Measurements from ENCODE around the gene KLHL6.

The KLHL6 gene

GRCh38 chr3:183491109-183491922, 64.2 kb downstream of the KLHL6 start:
- H2AFZ ChIP-seq (ENCODE audit: low read length): no peak overlapping the region
- peaks cover 23% of the 10 kb centered on the region for H3F3A ChIP-seq (ENCODE audit: insufficient read depth, low read length)
- no peak for DNase-seq
- no peak overlapping the region for H3K9ac ChIP-seq (ENCODE audit: low read length)
- H3K79me2 ChIP-seq (ENCODE audit: low read length): peaks cover 18% of the 10 kb centered on the region
- peaks cover 34% of the 10 kb centered on the region for H3K4me1 ChIP-seq (ENCODE audit: low read length)
- peak overlapping the region; percentile 17; the same call in 1 of the 2 replicates for H3K27ac ChIP-seq (ENCODE audit: low read length)
- no peak overlapping the region for H3K4me3 ChIP-seq (ENCODE audit: low read length)
- TF ChIP-seq EZH2phosphoT487 (IDR thresholded peaks at IDR 0.05; ENCODE audit: low read length): no peak
- TF ChIP-seq CTCF (IDR thresholded peaks at IDR 0.05; ENCODE audit: low read length): no peak
- no peak for TF ChIP-seq EZH2 (optimal IDR thresholded peaks at IDR 0.05; ENCODE audit: low read depth, low read length)
- no peaks in the 10 kb centered on the region for H3K9me3 ChIP-seq (replicated peaks; ENCODE audit: insufficient read depth, low read length)
- no peaks in the 10 kb centered on the region for H4K20me1 ChIP-seq (ENCODE audit: insufficient read depth, low read length)
- peaks cover 18% of the 10 kb centered on the region; the same call in 1 of the 2 replicates for H3K36me3 ChIP-seq (replicated peaks; ENCODE audit: insufficient read depth, low read length)
- H3K4me2 ChIP-seq (ENCODE audit: low read depth, low read length): no peak overlapping the region
- H3K9me2 ChIP-seq (replicated peaks; ENCODE audit: insufficient read depth, low read length): no peaks in the 10 kb centered on the region
- H3K27me3 ChIP-seq (replicated peaks; ENCODE audit: insufficient read depth, low read length): no peaks in the 10 kb centered on the region

- peaks cover 18% of the 10 kb centered on the region; the same call in 1 of the 2 replicates for H3K36me3 ChIP-seq (replicated peaks; ENCODE audit: insufficient read depth, low read length)
- H2AFZ ChIP-seq (ENCODE audit: low read length): no peak overlapping the region
- H3K9ac ChIP-seq (ENCODE audit: low read length): no peak overlapping the region
- H3K4me1 ChIP-seq (ENCODE audit: low read length): peaks cover 40% of the 10 kb centered on the region
- H4K20me1 ChIP-seq (ENCODE audit: insufficient read depth, low read length): no peaks in the 10 kb centered on the region
- H3K9me3 ChIP-seq (replicated peaks; ENCODE audit: insufficient read depth, low read length): no peaks in the 10 kb centered on the region
- H3K4me2 ChIP-seq (ENCODE audit: low read depth, low read length): no peak overlapping the region
- no peaks in the 10 kb centered on the region for H3K27me3 ChIP-seq (replicated peaks; ENCODE audit: insufficient read depth, low read length)
- no peaks in the 10 kb centered on the region for H3K9me2 ChIP-seq (replicated peaks; ENCODE audit: insufficient read depth, low read length)
- H3K4me3 ChIP-seq (ENCODE audit: low read length): no peak overlapping the region
- TF ChIP-seq CTCF (IDR thresholded peaks at IDR 0.05; ENCODE audit: low read length): no peak
- no peak for TF ChIP-seq EZH2phosphoT487 (IDR thresholded peaks at IDR 0.05; ENCODE audit: low read length)
- no peak for TF ChIP-seq EZH2 (optimal IDR thresholded peaks at IDR 0.05; ENCODE audit: low read depth, low read length)
- peak; percentile 48 for DNase-seq
- H3K79me2 ChIP-seq (ENCODE audit: low read length): peaks cover 17% of the 10 kb centered on the region
- peak overlapping the region; percentile 16; the same call in 1 of the 2 replicates for H3K27ac ChIP-seq (ENCODE audit: low read length)
- peaks cover 29% of the 10 kb centered on the region for H3F3A ChIP-seq (ENCODE audit: insufficient read depth, low read length)
Observed at GRCh38 chr3:183490653-183491052, 64.9 kb downstream of the KLHL6 start.

GRCh38 chr3:183490211-183490601, 65.3 kb downstream of the KLHL6 start:
- Histone ChIP-seq H3K9me3 (replicated peaks; ENCODE audit: insufficient read depth, low read length) (no peaks in the 10 kb centered on the region), H3K79me2 (ENCODE audit: low read length) (peaks cover 17% of the 10 kb centered on the region), H3F3A (ENCODE audit: insufficient read depth, low read length) (peaks cover 34% of the 10 kb centered on the region), H3K4me2 (ENCODE audit: low read depth, low read length) (no peak overlapping the region), H3K9ac (ENCODE audit: low read length) (no peak overlapping the region), H3K4me1 (ENCODE audit: low read length) (peaks cover 45% of the 10 kb centered on the region), H3K27me3 (replicated peaks; ENCODE audit: insufficient read depth, low read length) (no peaks in the 10 kb centered on the region), H2AFZ (ENCODE audit: low read length) (no peak overlapping the region), H3K27ac (ENCODE audit: low read length) (no peak overlapping the region), H4K20me1 (ENCODE audit: insufficient read depth, low read length) (no peaks in the 10 kb centered on the region), H3K36me3 (replicated peaks; ENCODE audit: insufficient read depth, low read length) (peaks cover 18% of the 10 kb centered on the region; the same call in 1 of the 2 replicates), H3K9me2 (replicated peaks; ENCODE audit: insufficient read depth, low read length) (no peaks in the 10 kb centered on the region), H3K4me3 (ENCODE audit: low read length) (no peak overlapping the region)
- TF ChIP-seq EZH2phosphoT487 (IDR thresholded peaks at IDR 0.05; ENCODE audit: low read length) (no peak), EZH2 (optimal IDR thresholded peaks at IDR 0.05; ENCODE audit: low read depth, low read length) (no peak), CTCF (IDR thresholded peaks at IDR 0.05; ENCODE audit: low read length) (no peak)
- DNase-seq: no peak
